GM12891 (cell line): ENCODE results near the gene TMEM174.

Source experiments
- POLR2AphosphoS5 ChIP-seq: IDR thresholded peaks from 2 replicates; pipeline ENCODE4 v1.6.1; 2011; ENCODE audit warnings: low read depth, low read length, control low read depth
- TAF1 ChIP-seq: IDR thresholded peaks from 2 replicates; pipeline ENCODE4 v1.6.1; 2011; ENCODE audit warnings: low read depth, low read length, control low read depth

- no peak for TF ChIP-seq TAF1
- no peak for TF ChIP-seq POLR2AphosphoS5
These were observed 3.3 kb downstream of the TMEM174 start for GRCh38 chr5:73176250-73176649.
